Activated T-helper 2 cell treated with anti-CD3 and anti-CD28 coated beads, Interferon-gamma antibody, Interleukin-2, Interleukin-4, amounts not matched to agents 10 μg/mL and 5 μg/mL and 100 μg/mL, durations not matched to agents 14 hours and 24 hours and 36 hours (primary cell): Measurements from ENCODE around the gene AP1M1. TPM values are rescaled to one million over a fixed set of nuclear protein-coding genes. Genes with fewer than 3 reads are reported as not detected.

Source experiments
- DNase-seq: peaks from one replicate; pipeline ENCODE4 v3.0.0; 2021; ENCODE audit warnings: low spot score
- H3K27ac Mint-ChIP-seq: one replicate; pipeline ENCODE4 v1.8.0; 2021; ENCODE audit warnings: mixed read lengths
- H3K27me3 Mint-ChIP-seq: one replicate; pipeline ENCODE4 v1.8.0; 2021; ENCODE audit warnings: low read depth, mixed read lengths
- H3K36me3 Mint-ChIP-seq: one replicate; pipeline ENCODE4 v1.8.0; 2021; ENCODE audit warnings: low read depth, mixed read lengths
- H3K4me1 Mint-ChIP-seq: one replicate; pipeline ENCODE4 v1.8.0; 2021; ENCODE audit warnings: low read depth, mixed read lengths
- H3K4me3 Mint-ChIP-seq: one replicate; pipeline ENCODE4 v1.8.0; 2021; ENCODE audit warnings: low read depth, mild to moderate bottlenecking, moderate library complexity, mixed read lengths
- H3K9me3 Mint-ChIP-seq: one replicate; pipeline ENCODE4 v1.8.0; 2021; ENCODE audit warnings: mixed read lengths
- intact Hi-C: fragments of 100-400 bp; cut with micrococcal nuclease; formaldehyde crosslinking; loops from one replicate; pipeline ENCODE4 v1.15.1; 2023
- total RNA-seq: library from RNA; stranded (reverse); gene quantifications from 2 replicates; pipeline ENCODE4 v1.2.3, GENCODE V29; 2022

AP1M1 gene
- total RNA-seq, 1 donor from 2014 or later = 106 TPM

- Mint-ChIP-seq H3K9me3 (no peaks in the 10 kb centered on the region), H3K27ac (no peak overlapping the region), H3K4me1 (peaks cover 6% of the 10 kb centered on the region), H3K27me3 (peaks cover 12% of the 10 kb centered on the region), H3K4me3 (no peak overlapping the region), H3K36me3 (no peaks in the 10 kb centered on the region)
- no peak for DNase-seq
- intact Hi-C loops = no loop called here
Observed at GRCh38 chr19:16293118-16294091, 95.7 kb downstream of the AP1M1 start.

GRCh38 chr19:16295057-16295456, 97.3 kb downstream of the AP1M1 start:
- H3K27me3 Mint-ChIP-seq = peaks cover 6% of the 10 kb centered on the region
- no peak for DNase-seq
- H3K4me3 Mint-ChIP-seq = no peak overlapping the region
- intact Hi-C loops = no loop called here
- no peak overlapping the region for H3K27ac Mint-ChIP-seq
- peaks cover 2% of the 10 kb centered on the region for H3K4me1 Mint-ChIP-seq
- no peaks in the 10 kb centered on the region for H3K9me3 Mint-ChIP-seq
- no peaks in the 10 kb centered on the region for H3K36me3 Mint-ChIP-seq

Other genes starting within 250 kb of the AP1M1 start
- not detected in 2 replicates for gene OR10H4, start 248.9 kb upstream of the AP1M1 start, total RNA-seq
- gene TPM4, start 121.4 kb upstream of the AP1M1 start, total RNA-seq = 507 and 520 TPM in 2 replicates
- 256 and 261 TPM in 2 replicates for gene RAB8A, start 86.0 kb upstream of the AP1M1 start, total RNA-seq
- 42.3 and 43.5 TPM in 2 replicates for gene HSH2D, start 54.2 kb upstream of the AP1M1 start, total RNA-seq
- not detected in 2 replicates for gene CIB3, start 24.4 kb upstream of the AP1M1 start, total RNA-seq
- gene FAM32A, start 12.5 kb upstream of the AP1M1 start, total RNA-seq = 65.6 and 68.6 TPM in 2 replicates
- gene KLF2, start 126.9 kb downstream of the AP1M1 start, total RNA-seq = 2.4 and 2.7 TPM in 2 replicates